ENCODE measurements around the gene MVP.

- TF ChIP-seq CTCF (IDR thresholded peaks at IDR 0.05) (no peak), POLR2AphosphoS5 (IDR thresholded peaks at IDR 0.05) (no peak), POLR2A (IDR thresholded peaks at IDR 0.05) (no peak)
Measured at GRCh38 chr16:29791845-29792807, 28.1 kb upstream of the MVP start.

Measured in sigmoid colon (tissue), 4 donors.